Choroid plexus epithelial cell (primary cell): ENCODE measurements around the gene RASAL2.
"Not testable (repeated sequence)": the region's sequence is repeated elsewhere in the genome, so short reads cannot be mapped to it uniquely, and the experiment has no call there.

Experiments
- DNase-seq: peaks from one replicate; pipeline ENCODE4 v3.0.0-alpha.2; 2010; ENCODE audit warnings: low read depth
- H3K4me3 ChIP-seq: 2 replicates; pipeline ENCODE4 v1.5.1; 2011; ENCODE audit warnings: low read depth, mild to moderate bottlenecking, control low read depth, low read length, moderate library complexity
- TF ChIP-seq, protein P1 (sequence below): conservative IDR thresholded peaks from 2 replicates; pipeline ENCODE4 v1.5.1; 2011; ENCODE audit warnings: low read depth, mild to moderate bottlenecking, control low read depth, inconsistent platforms, low read length, moderate library complexity

The RASAL2 gene

DNA sequence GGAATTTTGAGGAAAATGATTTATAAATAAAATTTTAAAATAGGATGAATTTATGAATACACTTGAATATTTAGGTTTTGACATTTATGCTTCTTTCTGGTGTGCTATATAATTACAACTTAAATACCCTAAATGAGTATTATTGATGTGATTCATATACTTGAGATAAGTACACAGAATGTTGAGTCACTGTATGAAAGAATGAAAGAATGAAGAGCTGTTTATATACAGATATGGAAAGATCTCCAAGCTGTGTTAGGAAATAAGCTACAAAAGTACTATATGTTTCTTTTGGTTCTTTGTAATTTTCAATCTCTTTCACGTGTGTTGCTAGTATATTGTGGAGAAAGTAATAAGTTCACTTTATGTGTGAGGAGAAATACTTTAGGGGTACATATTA lies 147.2 kb downstream of the RASAL2 start:
- TF ChIP-seq, protein P1, sequence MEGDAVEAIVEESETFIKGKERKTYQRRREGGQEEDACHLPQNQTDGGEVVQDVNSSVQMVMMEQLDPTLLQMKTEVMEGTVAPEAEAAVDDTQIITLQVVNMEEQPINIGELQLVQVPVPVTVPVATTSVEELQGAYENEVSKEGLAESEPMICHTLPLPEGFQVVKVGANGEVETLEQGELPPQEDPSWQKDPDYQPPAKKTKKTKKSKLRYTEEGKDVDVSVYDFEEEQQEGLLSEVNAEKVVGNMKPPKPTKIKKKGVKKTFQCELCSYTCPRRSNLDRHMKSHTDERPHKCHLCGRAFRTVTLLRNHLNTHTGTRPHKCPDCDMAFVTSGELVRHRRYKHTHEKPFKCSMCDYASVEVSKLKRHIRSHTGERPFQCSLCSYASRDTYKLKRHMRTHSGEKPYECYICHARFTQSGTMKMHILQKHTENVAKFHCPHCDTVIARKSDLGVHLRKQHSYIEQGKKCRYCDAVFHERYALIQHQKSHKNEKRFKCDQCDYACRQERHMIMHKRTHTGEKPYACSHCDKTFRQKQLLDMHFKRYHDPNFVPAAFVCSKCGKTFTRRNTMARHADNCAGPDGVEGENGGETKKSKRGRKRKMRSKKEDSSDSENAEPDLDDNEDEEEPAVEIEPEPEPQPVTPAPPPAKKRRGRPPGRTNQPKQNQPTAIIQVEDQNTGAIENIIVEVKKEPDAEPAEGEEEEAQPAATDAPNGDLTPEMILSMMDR = no peak
- no peak overlapping the region for H3K4me3 ChIP-seq
- peak; percentile 78 for DNase-seq

DNA sequence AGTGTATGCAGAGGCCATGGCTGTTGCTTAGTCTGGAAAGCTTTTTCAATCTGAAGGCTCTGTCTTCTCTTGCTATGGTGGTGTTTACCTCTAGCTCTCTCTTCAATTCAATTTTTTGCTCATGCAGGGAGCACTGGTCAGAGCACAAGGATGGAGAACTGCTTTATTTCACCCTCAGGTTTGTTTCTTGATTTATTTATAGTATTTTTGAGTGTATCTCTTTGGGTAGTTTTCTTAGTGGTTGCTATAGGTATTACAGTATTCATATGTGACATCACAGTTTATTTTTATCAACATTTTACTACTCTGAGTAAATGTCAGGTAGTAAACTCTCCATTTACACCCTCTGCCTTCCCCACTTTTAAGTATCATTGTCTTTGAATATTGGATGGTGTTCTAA lies 147.9 kb downstream of the RASAL2 start:
- no peak for DNase-seq
- no peak overlapping the region for H3K4me3 ChIP-seq
- TF ChIP-seq, protein P1 = peak; percentile 28

DNA sequence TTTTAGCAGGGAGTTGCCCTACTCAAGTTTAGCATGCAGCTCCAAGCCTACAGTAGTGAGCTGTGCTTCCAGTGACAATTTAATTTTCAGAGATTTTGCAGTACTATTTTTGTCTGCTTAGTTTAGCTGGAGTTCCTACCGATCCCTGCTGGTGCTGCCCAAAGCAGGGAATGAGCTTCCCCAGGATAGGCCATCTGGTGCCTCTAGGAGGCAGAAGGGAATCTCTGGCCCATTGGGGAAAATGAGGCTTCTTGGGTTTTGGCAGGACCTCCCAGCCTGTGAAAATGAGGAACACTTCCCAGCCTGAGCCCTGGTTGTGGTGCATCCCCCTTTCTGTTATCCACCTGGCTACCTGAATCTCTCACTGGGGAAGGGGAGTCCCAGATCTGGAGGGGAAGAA lies 149.2 kb downstream of the RASAL2 start:
- H3K4me3 ChIP-seq = no peak overlapping the region
- DNase-seq = no peak
- TF ChIP-seq, protein P1 = no peak

DNA sequence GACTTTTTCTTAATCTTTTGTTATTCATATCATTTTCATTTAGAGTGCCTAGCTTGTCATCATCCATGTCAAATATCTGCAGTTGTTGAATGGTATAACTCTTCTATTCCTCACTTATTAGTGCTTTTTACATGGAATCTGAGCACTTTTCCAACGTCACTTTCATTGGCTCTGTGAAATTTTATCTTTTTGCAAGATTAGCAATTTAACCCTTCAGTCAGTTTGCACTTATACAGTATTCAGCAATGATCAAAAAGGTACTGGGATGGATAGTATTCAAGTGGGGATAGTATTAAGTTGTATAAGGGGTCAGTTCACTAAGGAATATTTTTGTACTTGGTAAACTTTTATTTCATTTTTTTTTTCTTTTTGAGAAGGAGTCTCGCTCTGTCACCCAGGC lies 150.0 kb downstream of the RASAL2 start:
- H3K4me3 ChIP-seq = no peak overlapping the region
- TF ChIP-seq, protein P1 = no peak
- DNase-seq = no peak

DNA sequence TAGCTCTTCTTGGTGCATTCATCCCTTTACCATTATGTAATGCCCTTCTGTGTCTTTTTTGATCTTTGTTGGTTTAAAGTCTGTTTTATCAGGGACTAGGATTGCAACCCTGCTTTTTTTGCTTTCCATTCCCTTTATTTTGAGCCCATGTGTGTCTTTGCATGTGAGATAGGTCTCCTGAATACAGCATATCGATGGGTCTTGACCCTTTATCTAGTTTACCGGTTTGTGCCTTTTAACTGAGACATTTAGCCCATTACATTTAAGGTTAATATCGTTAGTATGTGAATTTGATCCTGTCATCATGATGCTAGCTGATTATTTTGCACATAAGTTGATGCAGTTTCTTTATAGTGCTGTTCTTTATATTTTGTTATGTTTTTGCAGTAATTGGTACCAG lies 154.4 kb downstream of the RASAL2 start:
- H3K4me3 ChIP-seq, DNase-seq: not testable (repeated sequence)

DNA sequence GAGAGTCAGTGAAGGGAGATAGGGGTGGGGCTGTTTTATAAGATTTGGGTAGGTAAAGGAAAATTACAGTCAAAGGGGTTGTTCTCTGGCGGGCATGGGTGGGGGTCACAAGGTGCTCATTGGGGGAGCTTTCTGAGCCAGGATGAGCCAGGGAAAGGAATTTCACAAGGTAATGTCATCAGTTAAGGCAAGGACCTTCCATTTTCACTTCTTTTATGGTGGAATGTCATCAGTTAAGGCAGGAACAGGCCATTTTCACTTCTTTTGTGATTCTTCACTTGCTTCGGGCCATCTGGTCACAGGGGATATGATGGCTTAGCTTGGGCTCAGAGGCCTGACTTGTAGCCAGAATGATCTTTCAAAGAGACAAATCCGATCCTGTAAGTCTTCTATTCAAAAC lies 159.7 kb downstream of the RASAL2 start:
- DNase-seq, H3K4me3 ChIP-seq: not testable (repeated sequence)

DNA sequence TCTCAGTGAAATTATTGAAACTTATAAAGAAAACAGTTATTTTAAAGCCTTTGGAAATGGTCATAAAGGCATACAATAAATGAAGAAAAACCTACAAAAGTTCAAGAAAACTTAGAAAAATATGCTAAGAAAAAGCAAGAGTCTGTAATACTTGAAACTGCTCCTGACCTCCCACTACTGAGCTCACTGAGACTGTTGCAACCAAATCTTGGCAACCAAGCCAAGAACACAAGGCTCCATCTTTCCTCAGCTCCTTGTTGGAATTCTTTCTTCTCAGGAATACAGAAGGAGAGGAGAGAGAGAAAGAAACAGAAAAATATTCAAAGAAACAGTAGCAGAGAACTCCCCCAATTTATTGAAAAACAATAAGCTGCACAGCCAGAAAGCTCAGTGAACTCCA lies 160.5 kb downstream of the RASAL2 start:
- DNase-seq = peak; percentile 55
- TF ChIP-seq, protein P1 = no peak
- no peak overlapping the region for H3K4me3 ChIP-seq

DNA sequence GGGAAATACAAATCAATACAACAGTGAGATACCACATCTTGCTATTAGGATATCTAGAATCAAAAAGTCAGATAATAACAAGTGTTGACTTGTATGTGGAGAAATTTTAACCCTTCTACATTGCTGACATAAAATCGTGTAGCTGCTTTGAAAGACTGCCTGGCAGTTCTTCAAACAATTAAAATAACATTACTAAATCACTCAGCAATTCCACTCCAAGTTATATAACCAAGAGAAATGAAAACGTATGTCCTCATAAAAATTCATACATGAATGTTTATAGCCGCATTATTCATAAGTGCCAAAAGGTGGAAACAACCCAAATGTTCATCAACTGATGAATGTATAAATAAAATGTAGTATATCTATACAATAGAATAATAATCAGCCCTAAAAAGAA lies 164.6 kb downstream of the RASAL2 start:
- no peak for DNase-seq
- TF ChIP-seq, protein P1 = no peak
- H3K4me3 ChIP-seq = no peak overlapping the region
